Measurements from ENCODE around the gene PRR19.

The PRR19 gene

GRCh38 chr19:42352301-42353259 lies 50.6 kb downstream of the PRR19 start:
- peak; percentile 14 to 49 for DNase-seq

- DNase-seq: no peak
These were observed 51.5 kb downstream of the PRR19 start for GRCh38 chr19:42353341-42354015.

- DNase-seq: no peak
These were observed 54.0 kb downstream of the PRR19 start for GRCh38 chr19:42355896-42356295.

- no peak for DNase-seq
These were observed 54.8 kb downstream of the PRR19 start for GRCh38 chr19:42356686-42357085.

GRCh38 chr19:42357290-42357689 lies 55.4 kb downstream of the PRR19 start:
- DNase-seq: no peak
